HEK293T (cell line): ENCODE measurements around the gene GANC.

Experiments
- ARNT ChIP-seq: fragments of 450-650 bp; IDR thresholded peaks from 2 replicates; pipeline ENCODE4 v1.6.1; 2017; ENCODE audit warnings: mild to moderate bottlenecking
- BHLHE40 ChIP-seq: fragments of 450-650 bp; IDR thresholded peaks from 2 replicates; pipeline ENCODE4 v1.6.1; 2016; ENCODE audit warnings: mild to moderate bottlenecking, moderate library complexity, borderline replicate concordance
- ELF4 ChIP-seq: fragments of 450-650 bp; IDR thresholded peaks from 2 replicates; pipeline ENCODE4 v1.6.1; 2017; ENCODE audit warnings: antibody characterized with exemption
- FOXA1 ChIP-seq: fragments of 450-650 bp; IDR thresholded peaks from 2 replicates; pipeline ENCODE4 v1.6.1; 2016; ENCODE audit warnings: mild to moderate bottlenecking
- FOXM1 ChIP-seq: fragments of 450-650 bp; IDR thresholded peaks from 2 replicates; pipeline ENCODE4 v1.6.1; 2017; ENCODE audit warnings: mild to moderate bottlenecking, borderline replicate concordance
- SP1 ChIP-seq: fragments of 450-650 bp; IDR thresholded peaks from 2 replicates; pipeline ENCODE4 v1.6.1; 2017
- ZNF384 ChIP-seq: fragments of 450-650 bp; IDR thresholded peaks from 2 replicates; pipeline ENCODE4 v1.6.1; 2016
- TF ChIP-seq, protein P1 (sequence below): fragments of 450-650 bp; IDR thresholded peaks from 2 replicates; pipeline ENCODE4 v1.6.1; 2016

DNA sequence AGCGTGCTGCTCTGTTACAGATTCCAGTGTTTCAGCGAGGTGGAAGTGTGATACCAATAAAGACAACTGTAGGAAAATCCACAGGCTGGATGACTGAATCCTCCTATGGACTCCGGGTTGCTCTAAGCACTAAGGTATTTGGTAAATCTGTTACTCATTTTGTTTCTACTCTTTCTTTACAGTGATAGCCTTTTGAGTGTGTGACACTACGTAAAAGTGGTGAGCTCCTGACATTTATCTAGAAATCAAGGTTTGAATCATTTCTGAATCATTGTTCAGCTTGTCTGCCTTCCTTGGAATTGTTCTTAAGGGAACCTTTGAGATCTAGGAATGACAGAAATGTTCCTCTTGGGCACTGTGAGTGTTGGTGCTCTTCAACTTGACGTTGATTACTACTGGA, 75.1 kb downstream of the GANC start:
- TF ChIP-seq ZNF384 (no peak), SP1 (no peak), FOXA1 (no peak), BHLHE40 (no peak), ELF4 (no peak), ARNT (no peak), FOXM1 (no peak)
- TF ChIP-seq, protein P1, sequence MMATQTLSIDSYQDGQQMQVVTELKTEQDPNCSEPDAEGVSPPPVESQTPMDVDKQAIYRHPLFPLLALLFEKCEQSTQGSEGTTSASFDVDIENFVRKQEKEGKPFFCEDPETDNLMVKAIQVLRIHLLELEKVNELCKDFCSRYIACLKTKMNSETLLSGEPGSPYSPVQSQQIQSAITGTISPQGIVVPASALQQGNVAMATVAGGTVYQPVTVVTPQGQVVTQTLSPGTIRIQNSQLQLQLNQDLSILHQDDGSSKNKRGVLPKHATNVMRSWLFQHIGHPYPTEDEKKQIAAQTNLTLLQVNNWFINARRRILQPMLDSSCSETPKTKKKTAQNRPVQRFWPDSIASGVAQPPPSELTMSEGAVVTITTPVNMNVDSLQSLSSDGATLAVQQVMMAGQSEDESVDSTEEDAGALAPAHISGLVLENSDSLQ, result no peak
